Tibial nerve (tissue), 4 donors: ENCODE measurements around the gene RSL1D1.

ENCODE experiments used
- EP300 ChIP-seq, 2 donors: sonication (generic); formaldehyde crosslinking; IDR thresholded peaks; one replicate each; pipeline ENCODE4 v1.6.1; 2017; ENCODE audit warnings: antibody characterized with exemption in 2 of 2, mild to moderate bottlenecking in 1 of 2
- POLR2A ChIP-seq, 2 donors: fragments of 450-650 bp; IDR thresholded peaks; one replicate each; pipeline ENCODE4 v1.6.1; 2017; ENCODE audit warnings: antibody characterized with exemption in 2 of 2, mild to moderate bottlenecking in 2 of 2, moderate library complexity in 2 of 2
- TF ChIP-seq, protein P1 (sequence below), 5 experiments: fragments of 200-600 bp in 3 of 5; fragments of 450-650 bp in 2 of 5; sonication (generic) in 3 of 5; IDR thresholded peaks; one replicate each; pipeline ENCODE4 v1.5.1; 2016 to 2019; ENCODE audit warnings: antibody characterized with exemption in 5 of 5, mild to moderate bottlenecking in 3 of 5, moderate library complexity in 2 of 5

DNA sequence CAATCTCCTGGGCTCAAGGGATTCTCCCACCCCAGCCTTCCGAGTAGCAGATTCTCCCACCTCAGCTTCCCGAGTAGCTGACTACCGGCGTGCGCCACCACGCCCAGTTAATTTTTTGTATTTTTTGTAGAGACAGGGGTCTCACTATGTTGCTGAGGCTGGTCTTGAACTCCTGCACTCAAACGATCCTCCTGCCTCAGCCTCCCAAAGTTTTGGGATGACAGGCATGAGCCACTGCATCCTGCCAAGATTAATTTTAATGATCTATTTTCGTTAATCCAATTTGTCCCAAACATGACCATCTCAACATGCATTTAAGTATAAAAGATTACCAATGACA is 55.5 kb downstream of the RSL1D1 start:
- TF ChIP-seq POLR2A (IDR thresholded peaks at IDR 0.05) (no peak), EP300 (IDR thresholded peaks at IDR 0.05) (no peak)
- TF ChIP-seq, protein P1, sequence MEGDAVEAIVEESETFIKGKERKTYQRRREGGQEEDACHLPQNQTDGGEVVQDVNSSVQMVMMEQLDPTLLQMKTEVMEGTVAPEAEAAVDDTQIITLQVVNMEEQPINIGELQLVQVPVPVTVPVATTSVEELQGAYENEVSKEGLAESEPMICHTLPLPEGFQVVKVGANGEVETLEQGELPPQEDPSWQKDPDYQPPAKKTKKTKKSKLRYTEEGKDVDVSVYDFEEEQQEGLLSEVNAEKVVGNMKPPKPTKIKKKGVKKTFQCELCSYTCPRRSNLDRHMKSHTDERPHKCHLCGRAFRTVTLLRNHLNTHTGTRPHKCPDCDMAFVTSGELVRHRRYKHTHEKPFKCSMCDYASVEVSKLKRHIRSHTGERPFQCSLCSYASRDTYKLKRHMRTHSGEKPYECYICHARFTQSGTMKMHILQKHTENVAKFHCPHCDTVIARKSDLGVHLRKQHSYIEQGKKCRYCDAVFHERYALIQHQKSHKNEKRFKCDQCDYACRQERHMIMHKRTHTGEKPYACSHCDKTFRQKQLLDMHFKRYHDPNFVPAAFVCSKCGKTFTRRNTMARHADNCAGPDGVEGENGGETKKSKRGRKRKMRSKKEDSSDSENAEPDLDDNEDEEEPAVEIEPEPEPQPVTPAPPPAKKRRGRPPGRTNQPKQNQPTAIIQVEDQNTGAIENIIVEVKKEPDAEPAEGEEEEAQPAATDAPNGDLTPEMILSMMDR (IDR thresholded peaks at IDR 0.05): no peak
